OCI-LY3 (cell line): ENCODE results near the gene KRT39.

ENCODE experiments used
- H2AFZ ChIP-seq: fragments of 200-600, 300-600 bp; shearing (Covaris generic); 2 replicates; pipeline ENCODE4 v1.6.0; 2014; ENCODE audit warnings: antibody characterized with exemption, low read depth, low read length
- H3K27ac ChIP-seq: fragments of 200-600, 300-600 bp; sonication (generic); 2 replicates; pipeline ENCODE4 v1.5.1; 2014; ENCODE audit warnings: mild to moderate bottlenecking, low read length, moderate library complexity, mixed read lengths
- H3K27me3 ChIP-seq: fragments of 200-600, 300-600 bp; sonication (generic); 2 replicates; pipeline ENCODE4 v1.6.1; 2014; ENCODE audit warnings: low read depth, low read length, mixed read lengths
- H3K36me3 ChIP-seq: fragments of 200-600, 300-600 bp; sonication (generic); replicated peaks from 2 replicates; pipeline ENCODE3; 2014; ENCODE audit warnings: low read depth, low read length, mixed read lengths
- H3K4me1 ChIP-seq: fragments of 300-600, 200-600 bp; sonication (generic); 2 replicates; pipeline ENCODE4 v1.6.1; 2014; ENCODE audit warnings: low read length, mixed read lengths
- H3K4me2 ChIP-seq: fragments of 200-600, 300-600 bp; sonication (generic); 2 replicates; pipeline ENCODE4 v1.6.1; 2014; ENCODE audit warnings: low read length, mixed read lengths
- H3K4me3 ChIP-seq: fragments of 300-600, 200-600 bp; sonication (generic); 2 replicates; pipeline ENCODE4 v1.5.1; 2014; ENCODE audit warnings: antibody characterized with exemption, mild to moderate bottlenecking, low read length, moderate library complexity
- H3K79me2 ChIP-seq: fragments of 300-600, 200-600 bp; shearing (Covaris generic); 2 replicates; pipeline ENCODE4 v1.6.1; 2014; ENCODE audit warnings: mild to moderate bottlenecking, low read length, mixed read lengths
- H3K9ac ChIP-seq: fragments of 300-600, 200-600 bp; shearing (Covaris generic); 2 replicates; pipeline ENCODE4 v1.6.0; 2014; ENCODE audit warnings: mild to moderate bottlenecking, low read length, moderate library complexity
- H3K9me3 ChIP-seq: fragments of 200-600, 300-600 bp; shearing (Covaris generic); 2 replicates; pipeline ENCODE4 v1.6.1; 2014; ENCODE audit warnings: low read length, mixed read lengths; ENCODE audit not compliant: insufficient read depth
- H4K20me1 ChIP-seq: fragments of 200-600, 300-600 bp; sonication (generic); 2 replicates; pipeline ENCODE4 v1.6.1; 2016; ENCODE audit warnings: low read length, mixed read lengths; ENCODE audit not compliant: insufficient read depth
- CTCF ChIP-seq: fragments of 200-600, 300-600 bp; sonication (generic); IDR thresholded peaks from 2 replicates; pipeline ENCODE4 v1.5.1; 2014; ENCODE audit warnings: antibody characterized with exemption, low read length, low read depth
- EZH2phosphoT487 ChIP-seq: fragments of 200-600 bp; shearing (Covaris generic); IDR thresholded peaks from 2 replicates; pipeline ENCODE4 v1.6.1; 2018; ENCODE audit warnings: antibody characterized with exemption, mixed run types, low read depth

KRT39 gene

GRCh38 chr17:40984226-40984625 lies 17.5 kb upstream of the KRT39 start, which contains the start of gene KRT40:
KRT40 (minus strand) TSS chr17:40984326; CDS start chr17:40984273, 53 bp downstream.
- peaks cover 20% of the 10 kb centered on the region for H3K27me3 ChIP-seq
- H3K4me2 ChIP-seq = no peak within 1 kb of the TSS
- no peaks in the 10 kb centered on the region for H3K9me3 ChIP-seq
- H2AFZ ChIP-seq = no peak within 1 kb of the TSS
- TF ChIP-seq CTCF = no peak
- no peak for TF ChIP-seq EZH2phosphoT487
- no peak within 1 kb of the TSS for H3K4me3 ChIP-seq
- no peaks in the 10 kb centered on the region for H4K20me1 ChIP-seq
- no peak within 1 kb of the TSS for H3K9ac ChIP-seq
- H3K4me1 ChIP-seq = no peaks in the 10 kb centered on the region
- no peak within 1 kb of the TSS for H3K27ac ChIP-seq
- H3K79me2 ChIP-seq = no peaks in the 10 kb centered on the region
- no peaks in the 10 kb centered on the region for H3K36me3 ChIP-seq

- Histone ChIP-seq H3K4me1 (no peaks in the 10 kb centered on the region), H4K20me1 (no peaks in the 10 kb centered on the region), H3K27ac (no peak overlapping the region), H3K9ac (no peak overlapping the region), H3K9me3 (no peaks in the 10 kb centered on the region), H3K27me3 (peaks cover 23% of the 10 kb centered on the region), H3K4me2 (no peak overlapping the region), H3K36me3 (no peaks in the 10 kb centered on the region), H3K79me2 (no peaks in the 10 kb centered on the region), H2AFZ (no peak overlapping the region), H3K4me3 (no peak overlapping the region)
- TF ChIP-seq CTCF (no peak), EZH2phosphoT487 (no peak)
These were observed 14.4 kb upstream of the KRT39 start for GRCh38 chr17:40981115-40981514.

- H3K4me2 ChIP-seq = no peak overlapping the region
- H3K79me2 ChIP-seq = no peaks in the 10 kb centered on the region
- no peaks in the 10 kb centered on the region for H3K4me1 ChIP-seq
- no peak overlapping the region for H3K27ac ChIP-seq
- H3K4me3 ChIP-seq = no peak overlapping the region
- TF ChIP-seq EZH2phosphoT487 = no peak
- TF ChIP-seq CTCF = no peak
- no peak overlapping the region for H2AFZ ChIP-seq
- no peak overlapping the region for H3K9ac ChIP-seq
- H3K27me3 ChIP-seq = peaks cover 18% of the 10 kb centered on the region
- no peaks in the 10 kb centered on the region for H3K36me3 ChIP-seq
- no peaks in the 10 kb centered on the region for H4K20me1 ChIP-seq
- H3K9me3 ChIP-seq = no peaks in the 10 kb centered on the region
These were observed 13.8 kb upstream of the KRT39 start for GRCh38 chr17:40980596-40980995.

- Histone ChIP-seq H3K36me3 (no peaks in the 10 kb centered on the region), H3K9me3 (no peaks in the 10 kb centered on the region), H3K79me2 (no peaks in the 10 kb centered on the region), H3K4me1 (no peaks in the 10 kb centered on the region), H3K4me3 (no peak overlapping the region), H4K20me1 (no peaks in the 10 kb centered on the region), H3K27me3 (peaks cover 18% of the 10 kb centered on the region; the same call in 1 of the 2 replicates), H2AFZ (no peak overlapping the region), H3K27ac (no peak overlapping the region), H3K4me2 (no peak overlapping the region), H3K9ac (no peak overlapping the region)
- no peak for TF ChIP-seq EZH2phosphoT487
- no peak for TF ChIP-seq CTCF
These were observed 13.4 kb upstream of the KRT39 start for GRCh38 chr17:40980117-40980516.
